ENCODE measurements around the gene WNT9A.

The WNT9A gene

DNA sequence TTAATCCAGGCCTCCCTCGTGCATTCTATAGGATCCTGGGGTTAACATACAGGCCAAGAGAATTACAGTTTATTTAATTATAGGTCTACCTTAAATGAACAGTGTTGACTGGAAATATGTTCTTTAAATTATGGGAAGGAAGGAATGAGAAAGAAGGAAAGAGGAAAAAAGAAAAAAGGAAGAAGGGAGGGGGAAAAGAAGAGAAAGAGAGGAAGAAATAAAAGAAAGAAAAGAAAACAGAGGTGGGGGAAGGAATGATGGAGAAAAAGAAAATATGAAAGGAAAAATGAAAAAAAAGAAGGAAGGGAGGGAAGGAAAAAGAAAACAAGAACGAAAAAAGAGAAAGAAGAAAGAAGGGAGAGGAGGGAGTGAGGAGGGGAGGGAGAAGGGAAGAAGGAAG lies 38.5 kb downstream of the WNT9A start:
- H3K36me3 ChIP-seq (ENCODE audit: control insufficient read depth, insufficient read depth, low read length), result no peaks in the 10 kb centered on the region
- no peak overlapping the region for H3K9ac ChIP-seq (ENCODE audit: low read depth, low read length)
- H3K4me3 ChIP-seq (ENCODE audit: low read depth, low read length), result no peak overlapping the region
- peaks cover 4% of the 10 kb centered on the region for H3K4me1 ChIP-seq (ENCODE audit: control insufficient read depth, insufficient read depth, low read length)
- H3K9me3 ChIP-seq (ENCODE audit: control insufficient read depth, insufficient read depth, low read length), result no peaks in the 10 kb centered on the region
- no peaks in the 10 kb centered on the region for H3K27me3 ChIP-seq (ENCODE audit: control insufficient read depth, insufficient read depth, low read length)

DNA sequence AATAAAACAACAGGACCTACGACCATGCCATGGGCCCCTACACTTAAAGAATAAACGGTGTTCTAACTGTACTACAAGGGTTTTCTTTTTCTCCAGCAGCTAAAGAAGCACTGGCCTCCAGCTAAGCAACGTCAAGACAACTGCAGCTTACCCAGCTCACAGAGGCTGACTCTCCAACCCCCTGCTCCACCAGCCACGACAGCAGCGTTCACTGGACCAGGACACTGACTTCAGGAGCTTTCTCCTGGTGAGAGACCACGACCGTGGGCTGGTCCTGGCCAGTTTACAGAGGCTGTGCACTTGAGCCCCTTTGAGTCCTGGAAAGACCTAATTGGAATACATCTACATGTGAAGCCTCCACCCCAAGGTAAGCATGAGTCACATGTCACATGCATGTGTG lies 39.4 kb downstream of the WNT9A start:
- Histone ChIP-seq H3K4me3 (ENCODE audit: low read depth, low read length) (no peak overlapping the region), H3K9me3 (ENCODE audit: control insufficient read depth, insufficient read depth, low read length) (no peaks in the 10 kb centered on the region), H3K27me3 (ENCODE audit: control insufficient read depth, insufficient read depth, low read length) (no peaks in the 10 kb centered on the region), H3K9ac (ENCODE audit: low read depth, low read length) (no peak overlapping the region), H3K36me3 (ENCODE audit: control insufficient read depth, insufficient read depth, low read length) (no peaks in the 10 kb centered on the region), H3K4me1 (ENCODE audit: control insufficient read depth, insufficient read depth, low read length) (peaks cover 4% of the 10 kb centered on the region)

DNA sequence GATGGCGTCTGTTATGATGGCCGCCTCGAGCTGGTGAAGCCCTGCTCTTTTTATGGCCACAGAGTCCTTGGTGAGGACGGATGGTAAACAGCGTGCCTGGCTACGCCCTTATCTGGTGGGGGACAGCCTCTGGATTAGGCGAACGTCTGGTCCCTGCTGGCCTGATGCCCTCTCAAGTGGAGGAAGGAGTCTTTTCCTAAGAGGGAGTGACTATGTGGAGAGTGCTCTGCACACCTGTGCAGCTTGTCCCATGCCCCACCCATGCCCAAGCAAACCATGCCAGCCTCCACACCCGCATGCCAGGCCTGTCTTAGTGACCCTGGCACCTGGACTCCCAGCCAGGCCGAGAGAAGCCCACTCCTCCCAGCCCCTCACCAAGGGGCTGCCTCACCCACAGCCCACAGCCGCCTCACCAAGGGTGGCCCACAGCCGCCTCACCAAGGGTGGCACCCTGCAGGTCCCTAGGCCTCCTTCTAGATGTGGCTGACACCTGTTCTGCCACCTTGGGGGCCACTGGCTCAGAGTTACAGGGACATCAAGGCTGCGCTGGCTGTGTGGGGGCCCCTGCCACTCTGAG lies 40.2 kb downstream of the WNT9A start:
- Histone ChIP-seq H3K4me3 (ENCODE audit: low read depth, low read length) (no peak overlapping the region), H3K4me1 (ENCODE audit: control insufficient read depth, insufficient read depth, low read length) (no peaks in the 10 kb centered on the region), H3K9me3 (ENCODE audit: control insufficient read depth, insufficient read depth, low read length) (no peaks in the 10 kb centered on the region), H3K36me3 (ENCODE audit: control insufficient read depth, insufficient read depth, low read length) (no peaks in the 10 kb centered on the region), H3K9ac (ENCODE audit: low read depth, low read length) (no peak overlapping the region), H3K27me3 (ENCODE audit: control insufficient read depth, insufficient read depth, low read length) (no peaks in the 10 kb centered on the region)

DNA sequence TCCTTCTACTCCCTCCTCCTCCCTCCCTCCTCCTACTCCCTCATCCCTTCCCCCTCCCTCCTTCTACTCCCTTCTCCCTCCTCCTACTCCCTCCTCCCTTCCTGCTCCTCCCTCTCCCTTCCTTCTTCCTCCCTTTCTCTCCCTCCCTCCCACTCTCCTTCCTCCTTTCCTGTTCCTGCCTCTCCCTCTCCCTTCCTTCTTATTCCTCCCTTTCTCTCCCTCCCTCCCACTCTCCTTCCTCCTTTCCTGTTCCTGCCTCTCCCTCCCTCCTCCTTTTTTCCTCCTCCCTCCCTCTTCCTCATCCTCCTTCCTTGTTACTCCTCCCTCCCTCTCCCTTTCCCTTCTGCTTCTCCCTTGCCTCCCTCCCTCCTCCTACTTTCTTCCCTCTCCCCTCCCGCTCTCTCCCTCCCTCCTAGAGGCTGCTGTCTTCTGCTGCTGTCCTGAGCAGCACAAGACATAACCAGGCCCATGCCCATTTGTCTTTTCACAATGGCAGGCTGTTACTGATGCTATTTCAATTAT lies 41.1 kb downstream of the WNT9A start:
- H3K4me3 ChIP-seq (ENCODE audit: low read depth, low read length), result no peak overlapping the region
- H3K27me3 ChIP-seq (ENCODE audit: control insufficient read depth, insufficient read depth, low read length), result no peaks in the 10 kb centered on the region
- H3K9ac ChIP-seq (ENCODE audit: low read depth, low read length), result no peak overlapping the region
- no peaks in the 10 kb centered on the region for H3K36me3 ChIP-seq (ENCODE audit: control insufficient read depth, insufficient read depth, low read length)
- no peaks in the 10 kb centered on the region for H3K4me1 ChIP-seq (ENCODE audit: control insufficient read depth, insufficient read depth, low read length)
- H3K9me3 ChIP-seq (ENCODE audit: control insufficient read depth, insufficient read depth, low read length), result no peaks in the 10 kb centered on the region

DNA sequence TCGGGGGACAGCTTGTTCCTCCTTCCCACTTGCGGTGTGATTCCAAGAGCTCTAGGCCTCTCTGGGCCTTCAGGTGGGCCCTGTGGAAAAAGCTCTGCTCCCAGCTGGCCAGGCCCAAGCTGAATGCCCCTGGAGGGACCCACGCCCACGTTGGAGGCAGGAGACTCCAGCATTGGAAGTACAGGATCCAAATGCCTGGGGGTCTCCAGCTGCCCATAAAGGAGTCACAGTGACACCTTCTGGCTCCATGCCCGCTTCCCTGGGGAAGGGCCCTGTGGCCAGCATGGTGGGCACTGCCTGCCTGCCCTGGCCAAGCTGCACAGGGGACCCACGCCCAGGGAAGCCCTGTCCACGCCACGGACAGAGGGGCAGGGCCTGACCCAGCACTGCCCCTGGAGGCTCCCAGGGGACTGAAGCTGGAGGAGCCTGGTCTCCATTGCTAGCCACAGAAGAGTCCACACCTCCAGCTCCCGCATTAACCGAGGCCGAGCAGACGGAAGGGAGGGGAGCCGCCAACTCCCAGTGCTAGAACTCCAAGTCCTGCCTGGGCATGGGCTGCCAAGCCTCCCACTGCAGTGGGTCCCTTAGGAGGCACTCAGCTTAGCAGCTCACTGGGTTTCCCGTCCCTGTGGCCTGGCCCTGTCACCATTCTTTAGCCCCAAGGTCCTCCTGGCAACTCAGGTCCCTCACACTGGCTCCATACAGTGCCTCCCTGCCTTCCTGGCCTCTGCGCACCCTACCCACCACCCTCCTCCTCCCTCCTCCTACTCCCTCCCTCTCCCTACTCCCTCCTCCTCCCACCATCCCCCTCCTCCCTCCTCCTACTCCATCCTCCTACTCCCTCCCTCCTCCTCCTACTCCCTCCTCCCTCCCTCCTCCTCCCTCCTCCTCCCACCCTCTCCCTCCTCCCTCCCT lies 41.9 kb downstream of the WNT9A start:
- no peaks in the 10 kb centered on the region for H3K9me3 ChIP-seq (ENCODE audit: control insufficient read depth, insufficient read depth, low read length)
- H3K36me3 ChIP-seq (ENCODE audit: control insufficient read depth, insufficient read depth, low read length), result no peaks in the 10 kb centered on the region
- no peak overlapping the region for H3K9ac ChIP-seq (ENCODE audit: low read depth, low read length)
- no peaks in the 10 kb centered on the region for H3K27me3 ChIP-seq (ENCODE audit: control insufficient read depth, insufficient read depth, low read length)
- no peaks in the 10 kb centered on the region for H3K4me1 ChIP-seq (ENCODE audit: control insufficient read depth, insufficient read depth, low read length)
- no peak overlapping the region for H3K4me3 ChIP-seq (ENCODE audit: low read depth, low read length)

DNA sequence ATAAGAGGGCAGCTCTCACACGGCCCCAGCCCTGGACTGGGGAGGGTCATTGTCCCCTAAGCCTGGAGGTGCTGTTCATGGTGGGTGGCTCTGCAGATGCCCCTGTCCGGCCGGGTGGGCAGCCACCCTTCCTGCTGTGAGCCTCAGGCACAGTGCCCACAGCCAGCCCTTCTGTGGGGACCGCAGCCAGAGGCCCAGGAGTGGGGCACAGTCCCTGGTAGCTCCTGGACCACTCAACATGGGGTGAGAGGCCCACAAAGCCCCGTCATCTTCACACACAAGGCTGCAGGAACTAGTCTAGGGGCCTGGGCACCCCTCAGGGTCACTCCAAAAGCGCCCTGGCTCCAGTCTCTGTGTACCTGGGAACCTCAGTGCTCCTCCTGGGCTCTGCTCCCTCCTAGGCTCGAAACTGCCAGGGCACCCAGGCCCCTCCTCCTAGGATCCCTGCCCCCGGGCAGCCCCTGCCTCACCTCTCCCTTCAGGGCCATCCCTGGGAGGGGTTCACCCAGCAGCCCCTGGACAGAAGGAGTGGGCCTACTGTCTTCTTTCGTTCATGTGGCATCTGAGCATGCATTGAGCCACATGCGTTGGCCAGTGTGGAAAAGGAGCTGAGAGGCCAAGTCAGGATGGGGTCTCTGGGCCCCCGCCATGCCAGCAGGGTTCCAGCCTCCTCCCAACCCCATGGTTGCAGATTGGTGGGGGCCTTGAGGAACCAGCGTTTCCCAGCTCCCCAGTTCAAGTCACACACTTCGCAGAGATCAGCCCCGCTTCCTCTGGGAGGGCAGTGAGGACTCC lies 43.0 kb downstream of the WNT9A start:
- no peaks in the 10 kb centered on the region for H3K9me3 ChIP-seq (ENCODE audit: control insufficient read depth, insufficient read depth, low read length)
- no peaks in the 10 kb centered on the region for H3K36me3 ChIP-seq (ENCODE audit: control insufficient read depth, insufficient read depth, low read length)
- H3K4me3 ChIP-seq (ENCODE audit: low read depth, low read length), result no peak overlapping the region
- H3K4me1 ChIP-seq (ENCODE audit: control insufficient read depth, insufficient read depth, low read length), result no peaks in the 10 kb centered on the region
- H3K9ac ChIP-seq (ENCODE audit: low read depth, low read length), result no peak overlapping the region
- no peaks in the 10 kb centered on the region for H3K27me3 ChIP-seq (ENCODE audit: control insufficient read depth, insufficient read depth, low read length)

DNA sequence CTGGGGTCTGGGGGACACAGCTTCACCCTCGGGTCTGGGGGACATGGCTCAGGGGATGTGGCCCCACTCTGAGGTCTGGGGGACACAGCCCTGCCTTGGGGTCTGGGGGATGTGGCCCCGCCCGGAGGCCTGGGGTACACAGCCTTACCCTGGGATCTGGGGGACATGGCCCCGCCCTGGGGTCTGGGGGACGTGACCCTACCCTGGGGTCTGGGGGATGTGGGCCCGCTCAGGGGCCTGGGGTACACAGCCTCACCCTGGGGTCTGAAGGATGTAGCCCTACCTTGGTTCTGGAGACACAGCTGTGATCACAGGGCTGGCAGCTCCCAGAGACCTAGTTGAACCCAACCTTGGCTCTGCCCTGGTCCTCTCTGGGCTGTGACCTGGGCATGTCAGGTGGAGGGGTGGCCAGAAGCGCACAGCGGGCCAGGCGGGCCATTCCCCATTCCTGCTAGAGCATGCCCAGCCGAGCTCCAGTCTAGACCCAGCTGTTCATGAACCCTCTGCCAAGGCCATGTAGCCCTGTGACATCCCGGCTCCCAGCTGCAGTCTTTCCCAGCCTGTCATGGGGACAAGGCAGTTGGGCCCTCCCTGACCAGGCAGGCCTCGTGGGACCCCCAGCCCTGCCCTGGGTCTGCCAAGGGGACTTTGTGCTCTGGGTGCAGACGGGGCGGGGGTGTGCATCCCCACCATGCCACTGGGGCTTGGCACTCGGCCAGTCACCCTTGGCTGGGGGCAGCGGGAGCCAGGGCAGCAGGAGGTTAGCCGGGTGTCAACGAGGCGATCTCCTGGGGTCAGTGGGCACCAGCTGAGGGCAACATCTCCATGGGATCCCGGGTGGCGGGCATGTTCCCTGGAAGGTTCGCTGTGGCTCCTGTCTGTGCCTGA lies 43.9 kb downstream of the WNT9A start:
- Histone ChIP-seq H3K4me1 (ENCODE audit: control insufficient read depth, insufficient read depth, low read length) (no peaks in the 10 kb centered on the region), H3K4me3 (ENCODE audit: low read depth, low read length) (no peak overlapping the region), H3K9me3 (ENCODE audit: control insufficient read depth, insufficient read depth, low read length) (no peaks in the 10 kb centered on the region), H3K36me3 (ENCODE audit: control insufficient read depth, insufficient read depth, low read length) (no peaks in the 10 kb centered on the region), H3K9ac (ENCODE audit: low read depth, low read length) (no peak overlapping the region), H3K27me3 (ENCODE audit: control insufficient read depth, insufficient read depth, low read length) (no peaks in the 10 kb centered on the region)

DNA sequence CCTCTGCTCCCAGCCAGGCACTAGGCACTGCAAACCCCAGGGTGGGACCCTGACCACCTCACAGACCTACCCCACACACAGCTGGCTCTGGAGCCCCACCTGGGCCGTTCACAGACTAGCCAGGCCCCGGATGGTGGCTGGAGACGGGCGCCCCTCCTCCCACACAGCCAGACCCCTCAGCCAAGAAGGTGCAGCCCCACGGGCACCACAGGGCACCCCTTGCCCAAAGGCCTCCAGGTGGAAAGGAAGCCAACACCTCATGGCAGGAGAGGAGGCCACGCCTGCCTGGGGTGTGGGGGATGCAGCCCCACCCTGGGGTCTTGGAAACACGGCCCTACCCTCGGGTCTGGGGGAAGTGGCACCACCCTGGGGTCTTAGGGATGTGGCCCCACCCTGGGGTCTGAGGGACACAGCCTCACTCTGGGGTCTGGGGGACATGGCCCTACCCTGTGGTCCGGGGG lies 44.6 kb downstream of the WNT9A start:
- no peaks in the 10 kb centered on the region for H3K36me3 ChIP-seq (ENCODE audit: control insufficient read depth, insufficient read depth, low read length)
- H3K9ac ChIP-seq (ENCODE audit: low read depth, low read length), result no peak overlapping the region
- no peaks in the 10 kb centered on the region for H3K4me1 ChIP-seq (ENCODE audit: control insufficient read depth, insufficient read depth, low read length)

DNA sequence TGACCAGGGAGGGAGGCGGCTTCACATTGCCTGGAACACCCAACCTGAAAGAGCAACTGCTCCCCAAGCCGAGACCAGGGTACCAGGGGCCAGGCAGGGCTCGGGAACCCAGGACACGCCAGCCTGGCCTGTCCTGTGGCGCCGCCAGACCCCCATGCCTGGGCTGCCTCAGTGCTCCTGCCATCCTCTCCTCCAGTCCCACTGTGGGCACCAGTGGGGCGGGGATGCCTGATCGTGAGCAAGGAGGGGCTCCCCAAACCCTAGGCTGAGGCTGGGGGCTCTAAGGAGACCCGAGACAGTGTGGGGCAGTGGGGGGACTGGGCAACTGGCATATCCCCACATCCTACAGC lies 45.1 kb downstream of the WNT9A start:
- H3K9ac ChIP-seq (ENCODE audit: low read depth, low read length), result no peak overlapping the region
- H3K4me1 ChIP-seq (ENCODE audit: control insufficient read depth, insufficient read depth, low read length), result no peaks in the 10 kb centered on the region
- H3K27me3 ChIP-seq (ENCODE audit: control insufficient read depth, insufficient read depth, low read length), result no peaks in the 10 kb centered on the region
- no peaks in the 10 kb centered on the region for H3K36me3 ChIP-seq (ENCODE audit: control insufficient read depth, insufficient read depth, low read length)
- H3K9me3 ChIP-seq (ENCODE audit: control insufficient read depth, insufficient read depth, low read length), result no peaks in the 10 kb centered on the region
- H3K4me3 ChIP-seq (ENCODE audit: low read depth, low read length), result no peak overlapping the region

More for the DNA sequence above, 44.6 kb downstream of the WNT9A start:
- H3K4me3 ChIP-seq (ENCODE audit: low read depth, low read length), result no peak overlapping the region
- H3K27me3 ChIP-seq (ENCODE audit: control insufficient read depth, insufficient read depth, low read length), result no peaks in the 10 kb centered on the region
- H3K9me3 ChIP-seq (ENCODE audit: control insufficient read depth, insufficient read depth, low read length), result no peaks in the 10 kb centered on the region

DNA sequence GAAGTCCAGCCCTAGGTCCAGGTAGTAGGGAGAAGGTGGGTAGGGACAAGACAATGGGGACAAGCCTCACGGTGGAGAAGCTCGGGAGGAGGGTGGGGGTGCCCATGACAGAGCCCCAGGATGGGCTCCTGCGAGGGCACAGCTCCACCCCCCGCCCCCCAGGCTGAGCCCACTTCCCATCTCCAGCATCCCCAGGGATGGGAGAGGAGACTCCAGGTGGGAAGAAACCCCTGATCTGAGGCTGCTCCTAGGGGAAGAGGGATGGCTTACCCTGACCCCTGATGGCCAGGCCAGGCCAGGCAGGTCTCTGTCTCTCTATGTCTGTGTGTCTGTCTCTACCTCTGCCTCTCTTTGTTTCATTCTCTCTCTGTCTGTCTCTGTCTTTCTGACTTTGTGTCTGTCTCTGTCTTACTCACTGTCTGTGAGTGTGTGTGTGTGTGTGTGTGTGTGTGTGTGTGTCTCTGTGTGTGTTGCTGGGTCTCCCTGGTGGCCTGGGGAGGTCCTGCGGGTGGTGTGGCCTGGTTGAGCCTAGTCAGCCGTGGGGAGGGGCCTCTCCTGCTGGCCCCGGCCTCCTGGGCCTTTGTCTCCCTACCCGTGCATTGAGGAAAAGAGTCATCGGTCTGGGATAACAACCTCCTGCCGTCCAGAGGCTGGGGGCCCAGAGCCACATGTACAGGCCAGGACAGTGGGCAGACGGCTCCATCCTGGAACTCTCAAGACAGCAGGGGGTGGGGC lies 45.7 kb downstream of the WNT9A start:
- Histone ChIP-seq H3K4me3 (ENCODE audit: low read depth, low read length) (no peak overlapping the region), H3K36me3 (ENCODE audit: control insufficient read depth, insufficient read depth, low read length) (no peaks in the 10 kb centered on the region), H3K4me1 (ENCODE audit: control insufficient read depth, insufficient read depth, low read length) (no peaks in the 10 kb centered on the region), H3K27me3 (ENCODE audit: control insufficient read depth, insufficient read depth, low read length) (no peaks in the 10 kb centered on the region), H3K9ac (ENCODE audit: low read depth, low read length) (no peak overlapping the region), H3K9me3 (ENCODE audit: control insufficient read depth, insufficient read depth, low read length) (no peaks in the 10 kb centered on the region)
